Raji (cell line): ENCODE data around the gene AJAP1.

Experiments used
- POLR2A ChIP-seq: IDR thresholded peaks from 2 replicates; pipeline ENCODE4 v1.6.1; 2011; ENCODE audit warnings: low read depth, low read length, control low read depth; ENCODE audit not compliant: insufficient read depth

The AJAP1 gene

DNA sequence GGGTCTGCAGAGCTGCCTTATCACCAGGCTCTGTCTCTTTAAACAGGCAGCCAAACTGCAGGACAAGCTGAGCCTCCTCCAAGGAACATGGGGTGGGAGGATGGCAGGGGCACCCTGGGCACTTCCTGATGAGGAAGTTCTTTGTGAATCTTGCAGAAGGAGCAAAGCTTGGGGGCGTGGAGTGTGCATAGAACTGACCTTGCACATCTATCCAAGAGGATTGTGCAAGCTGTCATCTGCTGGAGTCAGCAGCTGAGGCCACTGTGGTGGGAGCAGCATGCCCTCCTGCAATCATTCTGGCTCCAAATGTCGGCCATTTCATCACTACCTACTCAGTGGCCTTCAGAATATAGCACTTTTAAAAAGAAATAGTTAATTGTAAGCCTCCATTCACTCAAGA is 182.2 kb downstream of the AJAP1 start:
- no peak for TF ChIP-seq POLR2A

DNA sequence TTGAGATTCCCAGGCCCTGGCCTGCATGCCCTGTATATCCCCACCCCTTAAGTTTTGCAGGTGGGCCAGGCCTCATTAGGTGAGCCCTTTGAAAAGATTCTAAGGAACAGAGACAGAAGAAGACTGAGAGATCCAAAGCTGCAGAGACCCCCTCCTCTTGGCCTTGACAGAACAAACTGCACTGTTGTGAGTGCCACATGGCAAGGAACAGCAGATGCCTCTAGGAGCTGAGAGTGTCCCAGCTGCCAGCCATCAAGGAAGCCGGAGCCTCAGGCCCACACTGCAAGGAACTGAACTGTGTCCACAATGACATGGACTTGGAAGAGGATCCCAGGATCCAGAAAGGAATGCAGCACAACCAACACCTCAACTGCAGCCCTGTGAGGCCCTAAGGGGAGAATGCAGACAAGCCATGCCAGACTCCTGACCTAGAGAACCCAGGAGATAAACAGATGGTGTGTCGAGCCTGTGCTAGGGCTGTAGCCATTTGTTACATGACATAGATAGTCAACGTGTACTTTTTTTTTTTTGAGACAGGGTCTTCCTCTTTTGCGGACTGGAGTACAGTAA is 182.7 kb downstream of the AJAP1 start:
- TF ChIP-seq POLR2A: no peak

DNA sequence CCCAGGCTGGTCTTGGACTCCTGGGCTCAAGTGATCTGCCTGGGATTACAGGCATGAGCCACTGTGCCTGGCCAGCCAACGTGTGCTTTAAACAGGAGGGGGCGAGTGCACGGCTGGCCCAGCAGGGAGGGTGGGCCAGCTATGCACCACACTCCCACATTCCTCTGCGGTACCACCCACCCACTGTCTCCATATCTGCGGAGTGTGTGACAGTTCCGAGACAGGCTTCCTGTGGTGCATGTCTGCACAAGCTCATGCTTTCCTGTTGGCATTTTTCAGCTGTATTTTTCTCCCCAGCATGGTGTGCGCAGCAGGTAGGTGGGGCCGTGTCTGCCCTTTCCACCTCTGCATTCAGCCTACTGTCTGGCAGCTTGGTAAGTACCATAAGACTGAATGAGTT is 183.3 kb downstream of the AJAP1 start:
- TF ChIP-seq POLR2A: no peak

DNA sequence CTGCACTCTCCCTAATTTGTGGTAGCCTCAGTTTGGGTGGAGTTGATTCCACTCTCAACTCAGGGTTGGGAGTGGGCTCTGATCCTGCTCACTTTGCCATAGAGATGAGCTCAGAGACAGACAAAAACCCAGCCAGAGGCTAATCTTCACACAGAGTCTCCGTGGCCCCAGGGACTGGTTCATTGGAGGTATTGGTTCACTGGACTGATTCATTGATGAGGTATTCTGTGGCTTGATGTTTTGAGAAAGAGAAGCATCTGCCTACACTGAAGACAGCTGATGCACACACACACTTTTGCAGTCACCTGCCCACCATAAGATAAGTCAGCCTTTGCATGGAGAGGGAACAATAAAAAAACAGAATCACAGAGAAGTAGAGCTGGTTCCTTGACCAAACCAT is 183.8 kb downstream of the AJAP1 start:
- no peak for TF ChIP-seq POLR2A
